ENCODE results near the gene FAM13B. TPM values are rescaled to one million over a fixed set of nuclear protein-coding genes. Genes with fewer than 3 reads are reported as not detected.

The FAM13B gene
- total and polyA plus RNA-seq, 10 of the 15 experiments (the other 5 are each of a cell fraction or from before 2014, with no cell fraction given) = 3.6 to 30.0 (median 20.3) TPM

DNA sequence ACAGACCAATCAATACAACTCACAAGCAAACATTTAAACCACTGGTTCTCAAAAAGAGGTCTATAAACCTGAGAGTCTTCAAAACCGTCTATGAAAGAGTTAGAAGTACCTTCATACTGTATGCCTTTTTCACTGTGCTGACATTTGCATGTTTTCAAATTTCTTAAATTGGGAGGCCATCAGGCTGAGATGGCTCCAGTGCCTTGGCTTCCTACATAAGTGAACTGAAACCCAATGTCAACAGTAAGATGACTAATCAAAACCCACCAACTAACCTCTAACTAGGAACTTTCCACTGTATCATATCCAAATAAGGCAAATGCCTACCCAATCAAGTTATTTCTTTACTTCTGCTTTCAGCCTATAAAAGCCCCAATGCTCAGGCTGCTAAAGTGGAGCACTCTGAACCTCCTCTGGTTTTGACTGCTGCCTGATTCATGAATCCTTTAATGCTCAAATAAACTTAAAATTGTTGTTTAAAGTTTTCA, 35.1 kb downstream of the FAM13B start (continued):
- TF ChIP-seq, protein P1, sequence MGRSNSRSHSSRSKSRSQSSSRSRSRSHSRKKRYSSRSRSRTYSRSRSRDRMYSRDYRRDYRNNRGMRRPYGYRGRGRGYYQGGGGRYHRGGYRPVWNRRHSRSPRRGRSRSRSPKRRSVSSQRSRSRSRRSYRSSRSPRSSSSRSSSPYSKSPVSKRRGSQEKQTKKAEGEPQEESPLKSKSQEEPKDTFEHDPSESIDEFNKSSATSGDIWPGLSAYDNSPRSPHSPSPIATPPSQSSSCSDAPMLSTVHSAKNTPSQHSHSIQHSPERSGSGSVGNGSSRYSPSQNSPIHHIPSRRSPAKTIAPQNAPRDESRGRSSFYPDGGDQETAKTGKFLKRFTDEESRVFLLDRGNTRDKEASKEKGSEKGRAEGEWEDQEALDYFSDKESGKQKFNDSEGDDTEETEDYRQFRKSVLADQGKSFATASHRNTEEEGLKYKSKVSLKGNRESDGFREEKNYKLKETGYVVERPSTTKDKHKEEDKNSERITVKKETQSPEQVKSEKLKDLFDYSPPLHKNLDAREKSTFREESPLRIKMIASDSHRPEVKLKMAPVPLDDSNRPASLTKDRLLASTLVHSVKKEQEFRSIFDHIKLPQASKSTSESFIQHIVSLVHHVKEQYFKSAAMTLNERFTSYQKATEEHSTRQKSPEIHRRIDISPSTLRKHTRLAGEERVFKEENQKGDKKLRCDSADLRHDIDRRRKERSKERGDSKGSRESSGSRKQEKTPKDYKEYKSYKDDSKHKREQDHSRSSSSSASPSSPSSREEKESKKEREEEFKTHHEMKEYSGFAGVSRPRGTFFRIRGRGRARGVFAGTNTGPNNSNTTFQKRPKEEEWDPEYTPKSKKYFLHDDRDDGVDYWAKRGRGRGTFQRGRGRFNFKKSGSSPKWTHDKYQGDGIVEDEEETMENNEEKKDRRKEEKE (IDR thresholded peaks at IDR 0.05) = no peak
- TF ChIP-seq, protein P2, sequence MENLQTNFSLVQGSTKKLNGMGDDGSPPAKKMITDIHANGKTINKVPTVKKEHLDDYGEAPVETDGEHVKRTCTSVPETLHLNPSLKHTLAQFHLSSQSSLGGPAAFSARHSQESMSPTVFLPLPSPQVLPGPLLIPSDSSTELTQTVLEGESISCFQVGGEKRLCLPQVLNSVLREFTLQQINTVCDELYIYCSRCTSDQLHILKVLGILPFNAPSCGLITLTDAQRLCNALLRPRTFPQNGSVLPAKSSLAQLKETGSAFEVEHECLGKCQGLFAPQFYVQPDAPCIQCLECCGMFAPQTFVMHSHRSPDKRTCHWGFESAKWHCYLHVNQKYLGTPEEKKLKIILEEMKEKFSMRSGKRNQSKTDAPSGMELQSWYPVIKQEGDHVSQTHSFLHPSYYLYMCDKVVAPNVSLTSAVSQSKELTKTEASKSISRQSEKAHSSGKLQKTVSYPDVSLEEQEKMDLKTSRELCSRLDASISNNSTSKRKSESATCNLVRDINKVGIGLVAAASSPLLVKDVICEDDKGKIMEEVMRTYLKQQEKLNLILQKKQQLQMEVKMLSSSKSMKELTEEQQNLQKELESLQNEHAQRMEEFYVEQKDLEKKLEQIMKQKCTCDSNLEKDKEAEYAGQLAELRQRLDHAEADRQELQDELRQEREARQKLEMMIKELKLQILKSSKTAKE (IDR thresholded peaks at IDR 0.05; ENCODE audit: low read depth, poor library complexity, severe bottlenecking) = peak; percentile 60
- TF ChIP-seq YY1 (IDR thresholded peaks at IDR 0.05; ENCODE audit: low read depth, low read length) (peak; percentile 58; the same call in 1 of the 2 replicates), EZH2 (IDR thresholded peaks at IDR 0.05; ENCODE audit: borderline replicate concordance, control insufficient read depth, low read depth, low read length) (no peak)

GRCh38 chr5:137995749-137996128, 37.1 kb downstream of the FAM13B start:
- H3K36me3 ChIP-seq (ENCODE audit: control insufficient read depth in 2 of 2, insufficient read depth in 2 of 2, low read length in 1 of 2) = peaks cover 7 to 18% of the 10 kb centered on the region in 2 experiments
- TF ChIP-seq MEF2A (IDR thresholded peaks at IDR 0.05; ENCODE audit: insufficient read depth, low read depth, low read length) (no peak), PML (IDR thresholded peaks at IDR 0.05; ENCODE audit: low read length) (no peak), RFX5 (IDR thresholded peaks at IDR 0.05; ENCODE audit: low read depth, low read length) (no peak), NR2F1 (conservative IDR thresholded peaks at IDR 0.05) (no peak), DPF2 (IDR thresholded peaks at IDR 0.05) (no peak)
- TF ChIP-seq, protein P3, sequence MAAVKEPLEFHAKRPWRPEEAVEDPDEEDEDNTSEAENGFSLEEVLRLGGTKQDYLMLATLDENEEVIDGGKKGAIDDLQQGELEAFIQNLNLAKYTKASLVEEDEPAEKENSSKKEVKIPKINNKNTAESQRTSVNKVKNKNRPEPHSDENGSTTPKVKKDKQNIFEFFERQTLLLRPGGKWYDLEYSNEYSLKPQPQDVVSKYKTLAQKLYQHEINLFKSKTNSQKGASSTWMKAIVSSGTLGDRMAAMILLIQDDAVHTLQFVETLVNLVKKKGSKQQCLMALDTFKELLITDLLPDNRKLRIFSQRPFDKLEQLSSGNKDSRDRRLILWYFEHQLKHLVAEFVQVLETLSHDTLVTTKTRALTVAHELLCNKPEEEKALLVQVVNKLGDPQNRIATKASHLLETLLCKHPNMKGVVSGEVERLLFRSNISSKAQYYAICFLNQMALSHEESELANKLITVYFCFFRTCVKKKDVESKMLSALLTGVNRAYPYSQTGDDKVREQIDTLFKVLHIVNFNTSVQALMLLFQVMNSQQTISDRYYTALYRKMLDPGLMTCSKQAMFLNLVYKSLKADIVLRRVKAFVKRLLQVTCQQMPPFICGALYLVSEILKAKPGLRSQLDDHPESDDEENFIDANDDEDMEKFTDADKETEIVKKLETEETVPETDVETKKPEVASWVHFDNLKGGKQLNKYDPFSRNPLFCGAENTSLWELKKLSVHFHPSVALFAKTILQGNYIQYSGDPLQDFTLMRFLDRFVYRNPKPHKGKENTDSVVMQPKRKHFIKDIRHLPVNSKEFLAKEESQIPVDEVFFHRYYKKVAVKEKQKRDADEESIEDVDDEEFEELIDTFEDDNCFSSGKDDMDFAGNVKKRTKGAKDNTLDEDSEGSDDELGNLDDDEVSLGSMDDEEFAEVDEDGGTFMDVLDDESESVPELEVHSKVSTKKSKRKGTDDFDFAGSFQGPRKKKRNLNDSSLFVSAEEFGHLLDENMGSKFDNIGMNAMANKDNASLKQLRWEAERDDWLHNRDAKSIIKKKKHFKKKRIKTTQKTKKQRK (IDR thresholded peaks at IDR 0.05; ENCODE audit: low read depth, low read length) = no peak

More at GRCh38 chr5:137995749-137996128, 37.1 kb downstream of the FAM13B start:
- Histone ChIP-seq H3K79me2 (ENCODE audit: control insufficient read depth, insufficient read depth, low read length) (peaks cover 18% of the 10 kb centered on the region), H3K4me1 (ENCODE audit: control insufficient read depth, insufficient read depth, low read length) (peaks cover 9% of the 10 kb centered on the region), H3K9ac (ENCODE audit: control insufficient read depth, insufficient read depth, low read length) (no peak overlapping the region), H3K27ac (ENCODE audit: control insufficient read depth, insufficient read depth) (no peak overlapping the region), H3K4me2 (ENCODE audit: control insufficient read depth, insufficient read depth) (no peak overlapping the region), H3K27me3 (replicated peaks in 1 of 2; ENCODE audit: control insufficient read depth in 2 of 2, insufficient read depth in 2 of 2, low read length in 1 of 2) (no peaks in the 10 kb centered on the region), H2AFZ (ENCODE audit: control insufficient read depth, low read depth, low read length) (no peak overlapping the region), H3K9me3 (replicated peaks; ENCODE audit: control insufficient read depth, insufficient read depth, low read length) (peaks cover 24% of the 10 kb centered on the region), H4K20me1 (ENCODE audit: control insufficient read depth, insufficient read depth) (no peaks in the 10 kb centered on the region), H3K4me3 (no peak overlapping the region)
- intact Hi-C loops (cut with micrococcal nuclease; ENCODE audit: unreplicated experiment) = no loop called here
- FAIRE-seq (no peak), DNase-seq (ENCODE audit: low read depth, low spot score) (no peak), ATAC-seq (no peak)
- POLR2A ChIA-PET = interaction anchor here (1.2 kb wide), 1 partner anchor 10 kb away, joined by 4 read pairs; no protein-coding TSS in a partner anchor
- SMC1A ChIA-PET (ENCODE audit: uncharacterized antibody, unreplicated experiment) = interaction anchor here (0.8 to 2.2 kb wide), 3 partner anchors 9 to 217 kb away, joined by 3 to 12 read pairs (median 4); no protein-coding TSS in a partner anchor
- CTCF ChIA-PET = interaction anchor here (0.8 to 2.5 kb wide), 4 partner anchors 8 to 216 kb away, joined by 3 to 12 read pairs (median 4); no protein-coding TSS in a partner anchor
- 70% methylated on average over 3 of the region's 3 CpGs for WGBS (ENCODE audit: insufficient coverage, insufficient replicate concordance, low lambda C conversion rate, missing lambda C conversion rate)
- in situ Hi-C loops (cut with MboI) = no loop called here
- BruUV-seq (replicated peaks) = no TSS peak
- RAD21 ChIA-PET (ENCODE audit: unreplicated experiment) = interaction anchor here (1.0 kb wide), 1 partner anchor 218 kb away, joined by 5 read pairs; no protein-coding TSS in a partner anchor

All from GM12878 (cell line).